ENCODE measurements around the gene GPR15. TPM values are rescaled to one million over a fixed set of nuclear protein-coding genes. Genes with fewer than 3 reads are reported as not detected.

The GPR15 gene
- total and polyA plus RNA-seq, 2 experiments from 2014 or later = not detected

DNA sequence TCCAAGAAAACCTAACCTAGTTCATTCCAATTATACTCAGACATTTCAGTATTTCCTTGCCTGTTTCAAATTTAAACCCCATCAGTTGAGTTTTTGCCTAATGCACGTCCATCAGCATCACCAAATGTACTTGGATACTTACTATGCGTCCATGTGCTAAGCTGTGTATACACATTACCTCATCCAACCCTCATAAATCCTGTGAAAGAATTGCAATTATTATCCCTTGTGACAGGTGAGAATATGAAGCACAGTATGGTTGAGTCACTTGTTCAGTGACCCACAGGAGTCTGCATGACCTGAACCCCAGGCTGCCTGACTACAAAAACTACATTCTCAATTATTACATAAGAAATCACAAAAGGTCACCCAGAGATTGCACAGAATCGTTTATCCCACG, 31.8 kb upstream of the GPR15 start:
- Histone ChIP-seq H4K20me1 (ENCODE audit: insufficient read depth) (no peaks in the 10 kb centered on the region), H3K9me2 (ENCODE audit: insufficient read depth) (no peaks in the 10 kb centered on the region), H3F3A (ENCODE audit: insufficient read depth) (no peaks in the 10 kb centered on the region), H3K9ac (no peak overlapping the region), H3K79me2 (ENCODE audit: insufficient read depth) (no peaks in the 10 kb centered on the region), H3K4me2 (ENCODE audit: unreplicated experiment) (no peak overlapping the region), H3K4me3 (no peak overlapping the region), H3K27me3 (replicated peaks; ENCODE audit: insufficient read depth) (0 out of 2 replicates have a peak, but pooled peaks cover 5% of the 10 kb centered on the region), H2AFZ (no peak overlapping the region), H3K9me3 (ENCODE audit: low read depth) (no peaks in the 10 kb centered on the region), H3K4me1 (ENCODE audit: insufficient read depth) (no peaks in the 10 kb centered on the region), H3K27ac (no peak overlapping the region), H3K36me3 (ENCODE audit: low read depth) (no peaks in the 10 kb centered on the region)
- 49 to 55% methylated on average over 4 of the region's 4 CpGs for WGBS, 2 experiments (ENCODE audit: low coverage in 1 of 2, low lambda C conversion rate in 2 of 2, missing lambda C conversion rate in 2 of 2)
- DNase-seq = no peak
- TF ChIP-seq EZH2 (IDR thresholded peaks at IDR 0.05; ENCODE audit: insufficient read depth, poor library complexity, severe bottlenecking) (no peak), EZH2phosphoT487 (IDR thresholded peaks at IDR 0.05; ENCODE audit: insufficient read depth, low read depth) (no peak)
- in situ Hi-C loops (cut with MboI) = no loop called here

DNA sequence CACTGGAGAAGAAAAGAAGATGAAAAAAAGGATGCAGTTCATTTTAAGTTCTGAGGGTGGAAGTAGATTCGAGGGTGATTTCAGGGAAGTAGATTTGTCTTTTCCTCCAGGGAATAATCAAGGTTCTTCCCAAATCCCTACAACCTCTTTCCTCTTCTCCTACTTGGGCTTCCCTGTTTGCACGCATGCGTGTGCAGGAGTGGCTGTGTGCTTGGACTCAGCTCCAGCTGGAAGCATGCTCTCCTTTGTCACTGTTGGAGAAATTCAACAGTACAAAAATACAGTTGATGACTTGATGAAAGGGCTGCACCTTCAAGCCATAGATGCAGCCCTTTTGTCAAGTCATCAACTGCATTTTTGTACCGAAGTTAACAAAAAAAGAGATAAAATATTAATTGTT, 30.5 kb upstream of the GPR15 start:
- H4K20me1 ChIP-seq (ENCODE audit: insufficient read depth) = no peaks in the 10 kb centered on the region
- 67 to 72% methylated on average over 4 of the region's 4 CpGs for WGBS, 2 experiments (ENCODE audit: low coverage in 1 of 2, low lambda C conversion rate in 2 of 2, missing lambda C conversion rate in 2 of 2)
- no peaks in the 10 kb centered on the region for H3K4me1 ChIP-seq (ENCODE audit: insufficient read depth)
- no peak for TF ChIP-seq EZH2phosphoT487 (IDR thresholded peaks at IDR 0.05; ENCODE audit: insufficient read depth, low read depth)
- TF ChIP-seq EZH2 (IDR thresholded peaks at IDR 0.05; ENCODE audit: insufficient read depth, poor library complexity, severe bottlenecking) = no peak
- in situ Hi-C loops (cut with MboI) = no loop called here
- no peak overlapping the region for H3K4me2 ChIP-seq (ENCODE audit: unreplicated experiment)
- no peak overlapping the region for H3K27ac ChIP-seq
- no peaks in the 10 kb centered on the region for H3K9me3 ChIP-seq (ENCODE audit: low read depth)
- H3K79me2 ChIP-seq (ENCODE audit: insufficient read depth) = no peaks in the 10 kb centered on the region
- H3K27me3 ChIP-seq (replicated peaks; ENCODE audit: insufficient read depth) = 0 out of 2 replicates have a peak, but pooled peaks cover 4% of the 10 kb centered on the region
- no peak overlapping the region for H3K4me3 ChIP-seq
- no peak for DNase-seq
- no peak overlapping the region for H2AFZ ChIP-seq
- no peaks in the 10 kb centered on the region for H3K9me2 ChIP-seq (ENCODE audit: insufficient read depth)
- no peaks in the 10 kb centered on the region for H3K36me3 ChIP-seq (ENCODE audit: low read depth)
- H3F3A ChIP-seq (ENCODE audit: insufficient read depth) = no peaks in the 10 kb centered on the region
- H3K9ac ChIP-seq = no peak overlapping the region

GRCh38 chr3:98501863-98502576, 29.8 kb upstream of the GPR15 start:
- Histone ChIP-seq H3K9ac (no peak overlapping the region), H3K4me1 (ENCODE audit: insufficient read depth) (no peaks in the 10 kb centered on the region), H3K4me2 (ENCODE audit: unreplicated experiment) (no peak overlapping the region), H3K9me3 (ENCODE audit: low read depth) (no peaks in the 10 kb centered on the region), H3K4me3 (no peak overlapping the region), H3F3A (ENCODE audit: insufficient read depth) (no peaks in the 10 kb centered on the region), H3K27ac (no peak overlapping the region), H3K36me3 (ENCODE audit: low read depth) (no peaks in the 10 kb centered on the region), H4K20me1 (ENCODE audit: insufficient read depth) (no peaks in the 10 kb centered on the region), H3K27me3 (replicated peaks; ENCODE audit: insufficient read depth) (0 out of 2 replicates have a peak, but pooled peaks cover 4% of the 10 kb centered on the region), H3K9me2 (ENCODE audit: insufficient read depth) (no peaks in the 10 kb centered on the region), H3K79me2 (ENCODE audit: insufficient read depth) (no peaks in the 10 kb centered on the region), H2AFZ (no peak overlapping the region)
- in situ Hi-C loops (cut with MboI) = no loop called here
- 66 to 79% methylated on average over 5 of the region's 5 CpGs for WGBS, 2 experiments (ENCODE audit: low coverage in 1 of 2, low lambda C conversion rate in 2 of 2, missing lambda C conversion rate in 2 of 2)
- no peak for DNase-seq
- no peak for TF ChIP-seq EZH2phosphoT487 (IDR thresholded peaks at IDR 0.05; ENCODE audit: insufficient read depth, low read depth)
- no peak for TF ChIP-seq EZH2 (IDR thresholded peaks at IDR 0.05; ENCODE audit: insufficient read depth, poor library complexity, severe bottlenecking)

GRCh38 chr3:98504539-98504938, 27.2 kb upstream of the GPR15 start:
- H3K9me3 ChIP-seq (ENCODE audit: low read depth) = no peaks in the 10 kb centered on the region
- no peak overlapping the region for H2AFZ ChIP-seq
- H3K9me2 ChIP-seq (ENCODE audit: insufficient read depth) = no peaks in the 10 kb centered on the region
- no peaks in the 10 kb centered on the region for H3K36me3 ChIP-seq (ENCODE audit: low read depth)
- no peaks in the 10 kb centered on the region for H3K4me1 ChIP-seq (ENCODE audit: insufficient read depth)
- TF ChIP-seq EZH2 (IDR thresholded peaks at IDR 0.05; ENCODE audit: insufficient read depth, poor library complexity, severe bottlenecking) = no peak
- no peak for TF ChIP-seq EZH2phosphoT487 (IDR thresholded peaks at IDR 0.05; ENCODE audit: insufficient read depth, low read depth)
- 89 to 95% methylated on average over 4 of the region's 4 CpGs for WGBS, 2 experiments (ENCODE audit: low coverage in 1 of 2, low lambda C conversion rate in 2 of 2, missing lambda C conversion rate in 2 of 2)
- H3K79me2 ChIP-seq (ENCODE audit: insufficient read depth) = no peaks in the 10 kb centered on the region
- H3K27me3 ChIP-seq (replicated peaks; ENCODE audit: insufficient read depth) = 0 out of 2 replicates have a peak, but pooled peaks cover 4% of the 10 kb centered on the region
- no peaks in the 10 kb centered on the region for H3F3A ChIP-seq (ENCODE audit: insufficient read depth)
- H3K4me2 ChIP-seq (ENCODE audit: unreplicated experiment) = no peak overlapping the region
- no peaks in the 10 kb centered on the region for H4K20me1 ChIP-seq (ENCODE audit: insufficient read depth)
- H3K4me3 ChIP-seq = no peak overlapping the region
- DNase-seq = no peak
- in situ Hi-C loops (cut with MboI) = no loop called here
- no peak overlapping the region for H3K27ac ChIP-seq
- no peak overlapping the region for H3K9ac ChIP-seq
